MCF 10A (cell line): ENCODE results near the gene GTF2A1L. TPM values are rescaled to one million over a fixed set of nuclear protein-coding genes. Genes with fewer than 3 reads are reported as not detected.

Experiments
- BruUV-seq: library from RNA; stranded (reverse); fragments of 400-500 nt; replicated peaks from 2 replicates; lab custom pipeline; 2021; lab: Mats Ljungman, UMichigan
- CTCF ChIA-PET: fragments of 300-600 bp; sonication (Branson Sonifier 250); formaldehyde crosslinking; extraction: SDS; loops from one replicate; lab custom pipeline; 2021; ENCODE audit warnings: antibody characterized with exemption, inconsistent platforms; lab: Yijun Ruan, JAX
- POLR2A ChIA-PET: fragments of 300-600, 350-650 bp; sonication (Branson Sonifier 250); formaldehyde crosslinking; extraction: SDS; loops from one replicate; lab custom pipeline; 2020; ENCODE audit warnings: antibody characterized with exemption, inconsistent platforms; lab: Yijun Ruan, JAX
- DNase-seq: peaks from one replicate; pipeline ENCODE4 v3.0.0-alpha.2; 2018; ENCODE audit not compliant: unreplicated experiment
- H3K27ac Mint-ChIP-seq: one replicate; pipeline ENCODE4 v1.8.0; 2022; ENCODE audit warnings: mild to moderate bottlenecking, low read depth, mixed read lengths; ENCODE audit not compliant: unreplicated experiment
- H3K27me3 Mint-ChIP-seq: one replicate; pipeline ENCODE4 v1.8.0; 2022; ENCODE audit warnings: mixed read lengths; ENCODE audit not compliant: insufficient read depth, unreplicated experiment
- H3K36me3 Mint-ChIP-seq: one replicate; pipeline ENCODE4 v1.8.0; 2022; ENCODE audit warnings: mild to moderate bottlenecking, moderate library complexity, mixed read lengths; ENCODE audit not compliant: insufficient read depth, unreplicated experiment
- H3K4me1 Mint-ChIP-seq: one replicate; pipeline ENCODE4 v1.8.0; 2022; ENCODE audit warnings: mixed read lengths; ENCODE audit not compliant: insufficient read depth, unreplicated experiment
- H3K4me3 Mint-ChIP-seq: one replicate; pipeline ENCODE4 v1.8.0; 2022; ENCODE audit warnings: mild to moderate bottlenecking, moderate library complexity, mixed read lengths; ENCODE audit not compliant: unreplicated experiment
- H3K9me3 Mint-ChIP-seq: one replicate; pipeline ENCODE4 v1.8.0; 2022; ENCODE audit warnings: mixed read lengths; ENCODE audit not compliant: unreplicated experiment
- CTCF ChIP-seq: fragments of 200-600 bp; IDR thresholded peaks from one replicate; pipeline ENCODE4 v1.8.0; 2022; ENCODE audit warnings: antibody characterized with exemption, mild to moderate bottlenecking; ENCODE audit not compliant: unreplicated experiment
- intact Hi-C: fragments of 100-400 bp; cut with micrococcal nuclease; formaldehyde crosslinking; loops from 2 replicates; pipeline ENCODE4 v1.14.1; 2022
- total RNA-seq: library from RNA; stranded (reverse); gene quantifications from 2 replicates; pipeline ENCODE4 v1.2.3, GENCODE V29; 2022

The GTF2A1L gene
- total RNA-seq, 1 experiment from 2014 or later, result not detected

DNA sequence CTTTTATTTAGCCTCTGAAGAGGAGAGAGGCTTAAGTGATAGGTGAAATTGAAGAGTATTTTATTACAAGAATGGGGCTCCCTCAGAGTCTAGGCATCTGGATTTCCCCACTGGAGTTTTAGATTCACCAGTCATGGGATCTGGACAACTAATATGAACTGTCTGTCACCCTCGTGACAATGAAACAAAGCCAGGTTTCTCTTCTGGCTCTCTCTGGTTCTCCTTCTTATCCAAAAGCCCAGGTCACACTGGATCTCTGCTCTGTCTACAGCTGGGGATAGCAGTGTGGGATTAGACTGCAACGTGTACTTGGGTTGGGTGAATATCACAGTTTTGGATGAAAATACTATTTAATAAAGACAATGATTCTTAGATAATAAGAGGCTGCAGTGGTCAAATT is 106.6 kb downstream of the GTF2A1L start:
- H3K27ac Mint-ChIP-seq, result no peak overlapping the region
- peaks cover 6% of the 10 kb centered on the region for H3K36me3 Mint-ChIP-seq
- peaks cover 16% of the 10 kb centered on the region for H3K4me1 Mint-ChIP-seq
- H3K9me3 Mint-ChIP-seq, result no peaks in the 10 kb centered on the region
- no peaks in the 10 kb centered on the region for H3K27me3 Mint-ChIP-seq
- ChIA-PET POLR2A (no interaction called here), CTCF (interaction anchor here (0.9 kb wide), 1 partner anchor 101 kb away, joined by 3 read pairs; no protein-coding TSS in a partner anchor)
- TF ChIP-seq CTCF, result no peak
- intact Hi-C loops, result no loop called here
- no TSS peak for BruUV-seq
- no peak for DNase-seq
- H3K4me3 Mint-ChIP-seq, result no peak overlapping the region

GRCh38 chr2:48725696-48726494 is 108.2 kb downstream of the GTF2A1L start:
- DNase-seq, result no peak
- CTCF ChIA-PET, result interaction anchor here (0.7 kb wide), 1 partner anchor 77 kb away, joined by 3 read pairs; no protein-coding TSS in a partner anchor
- no peaks in the 10 kb centered on the region for H3K9me3 Mint-ChIP-seq
- no peaks in the 10 kb centered on the region for H3K27me3 Mint-ChIP-seq
- intact Hi-C loops, result no loop called here
- peaks cover 6% of the 10 kb centered on the region for H3K36me3 Mint-ChIP-seq
- H3K4me3 Mint-ChIP-seq, result no peak overlapping the region
- TF ChIP-seq CTCF, result no peak
- BruUV-seq, result no TSS peak
- H3K27ac Mint-ChIP-seq, result no peak overlapping the region
- POLR2A ChIA-PET, result no interaction called here
- peaks cover 16% of the 10 kb centered on the region for H3K4me1 Mint-ChIP-seq

DNA sequence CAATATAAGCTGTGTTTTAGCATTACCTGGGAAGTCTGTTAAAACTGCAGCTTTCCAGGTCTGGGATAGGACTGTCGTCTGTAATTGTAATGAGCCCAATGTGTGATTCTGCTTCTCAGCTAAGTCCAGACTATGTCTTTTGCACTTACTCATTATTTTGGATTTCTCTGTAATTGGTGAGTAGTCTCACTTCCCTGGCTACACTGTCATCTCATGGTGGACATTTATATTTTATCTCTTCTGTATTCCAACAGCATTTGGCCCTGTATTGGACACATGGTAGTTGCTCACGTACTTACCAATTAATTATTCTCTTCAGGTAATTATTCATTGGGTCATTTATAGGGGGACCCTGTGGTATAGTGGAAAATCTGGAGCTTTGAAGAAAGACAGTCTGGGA is 109.9 kb downstream of the GTF2A1L start:
- no peaks in the 10 kb centered on the region for H3K9me3 Mint-ChIP-seq
- peaks cover 8% of the 10 kb centered on the region for H3K4me1 Mint-ChIP-seq
- H3K27ac Mint-ChIP-seq, result no peak overlapping the region
- intact Hi-C loops, result no loop called here
- no TSS peak for BruUV-seq
- no peaks in the 10 kb centered on the region for H3K36me3 Mint-ChIP-seq
- no peak overlapping the region for H3K4me3 Mint-ChIP-seq
- no peak for DNase-seq
- ChIA-PET CTCF (interaction anchor here (2.1 kb wide), 1 partner anchor 12 kb away, joined by 7 read pairs; no protein-coding TSS in a partner anchor), POLR2A (interaction anchor here (1.0 to 1.4 kb wide), 2 partner anchors 8 to 11 kb away, joined by 3 read pairs; no protein-coding TSS in a partner anchor)
- H3K27me3 Mint-ChIP-seq, result no peaks in the 10 kb centered on the region
- no peak for TF ChIP-seq CTCF

DNA sequence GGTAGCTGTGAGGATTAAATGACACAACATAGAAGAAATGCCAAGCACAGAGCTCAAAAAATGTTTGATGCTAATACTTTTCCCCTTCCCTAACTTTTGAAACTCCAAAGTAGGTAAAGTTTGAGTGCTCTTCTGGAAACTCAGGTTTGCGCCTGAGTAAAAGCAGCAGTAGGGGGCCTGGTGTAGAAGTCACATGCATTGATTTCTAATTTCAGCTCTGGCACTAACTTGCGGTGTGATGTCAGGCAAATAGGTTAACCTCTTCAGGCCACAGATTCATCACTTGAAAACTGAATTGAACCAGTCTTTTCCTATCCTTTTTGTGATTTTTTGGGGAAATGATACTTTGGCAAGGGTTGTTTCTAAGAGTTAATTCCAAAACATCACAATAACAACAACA is 110.6 kb downstream of the GTF2A1L start:
- H3K4me3 Mint-ChIP-seq, result no peak overlapping the region
- H3K27me3 Mint-ChIP-seq, result no peaks in the 10 kb centered on the region
- ChIA-PET CTCF (interaction anchor here (1.5 to 2.1 kb wide), 2 partner anchors 9 to 13 kb away, joined by 3 to 7 read pairs; no protein-coding TSS in a partner anchor), POLR2A (interaction anchor here (0.6 to 1.4 kb wide), 3 partner anchors 9 to 873 kb away, joined by 3 read pairs; no protein-coding TSS in a partner anchor)
- intact Hi-C loops, result no loop called here
- peaks cover 1% of the 10 kb centered on the region for H3K4me1 Mint-ChIP-seq
- TF ChIP-seq CTCF, result no peak
- no peaks in the 10 kb centered on the region for H3K36me3 Mint-ChIP-seq
- no peaks in the 10 kb centered on the region for H3K9me3 Mint-ChIP-seq
- DNase-seq, result no peak
- H3K27ac Mint-ChIP-seq, result no peak overlapping the region
- no TSS peak for BruUV-seq
